Epithelial cell of proximal tubule (primary cell): ENCODE results near the gene TBCK. TPM values are rescaled to one million over a fixed set of nuclear protein-coding genes. Genes with fewer than 3 reads are reported as not detected.

ENCODE experiments used
- DNase-seq: peaks from one replicate; pipeline ENCODE4 v3.0.0-alpha.2; 2011; ENCODE audit warnings: low read depth
- H3K4me3 ChIP-seq: 2 replicates; pipeline ENCODE4 v1.5.1; 2011; ENCODE audit warnings: low read depth, mild to moderate bottlenecking, low read length
- CTCF ChIP-seq: conservative IDR thresholded peaks from 2 replicates; pipeline ENCODE4 v1.5.1; 2012; ENCODE audit warnings: low read depth, mild to moderate bottlenecking, low read length
- total RNA-seq: library from RNA; depleted of rRNA; stranded (reverse); fragments of >200 nt; gene quantifications from 2 replicates; pipeline ENCODE4 v1.2.3, GENCODE V29; 2015

TBCK gene
- total RNA-seq, 1 donor from 2014 or later = 20.8 TPM

- no peak for DNase-seq
- no peak overlapping the region for H3K4me3 ChIP-seq
- TF ChIP-seq CTCF = no peak
These were observed 276.2 kb downstream of the TBCK start for GRCh38 chr4:106039796-106040195.

- no peak for TF ChIP-seq CTCF
- DNase-seq = no peak
- H3K4me3 ChIP-seq = no peak overlapping the region
These were observed 277.1 kb downstream of the TBCK start for GRCh38 chr4:106038908-106039307.

- H3K4me3 ChIP-seq = no peak overlapping the region
- DNase-seq = no peak
- no peak for TF ChIP-seq CTCF
These were observed 278.0 kb downstream of the TBCK start for GRCh38 chr4:106038012-106038411.

GRCh38 chr4:106036848-106037247, 279.2 kb downstream of the TBCK start:
- no peak for DNase-seq
- TF ChIP-seq CTCF = no peak
- H3K4me3 ChIP-seq = no peak overlapping the region

- TF ChIP-seq CTCF = no peak
- no peak overlapping the region for H3K4me3 ChIP-seq
- DNase-seq = no peak
These were observed 279.7 kb downstream of the TBCK start for GRCh38 chr4:106036334-106036733.

- no peak for TF ChIP-seq CTCF
- no peak overlapping the region for H3K4me3 ChIP-seq
- DNase-seq = no peak
These were observed 280.8 kb downstream of the TBCK start for GRCh38 chr4:106035204-106035603.

- no peak for DNase-seq
- TF ChIP-seq CTCF = no peak
These were observed 281.3 kb downstream of the TBCK start for GRCh38 chr4:106034751-106035150.

More at GRCh38 chr4:106034751-106035150, 281.3 kb downstream of the TBCK start:
- no peak overlapping the region for H3K4me3 ChIP-seq
